H1 (cell line): ENCODE results near the gene FHIT. TPM values are rescaled to one million over a fixed set of nuclear protein-coding genes. Genes with fewer than 3 reads are reported as not detected.

Experiments used
- BACH1 ChIP-seq: IDR thresholded peaks from 2 replicates; pipeline ENCODE4 v1.6.1; 2012; ENCODE audit warnings: low read length, improper control_type of control experiment
- BRCA1 ChIP-seq: IDR thresholded peaks from 2 replicates; pipeline ENCODE4 v1.6.1; 2012; ENCODE audit warnings: low read depth, low read length, improper control_type of control experiment
- CEBPB ChIP-seq: IDR thresholded peaks from 2 replicates; pipeline ENCODE4 v1.6.1; 2012; ENCODE audit warnings: low read depth, low read length
- FOSL1 ChIP-seq: IDR thresholded peaks from 2 replicates; pipeline ENCODE4 v1.6.1; 2011; ENCODE audit warnings: mild to moderate bottlenecking, low read depth, low read length, moderate library complexity; ENCODE audit not compliant: insufficient read depth
- SIX5 ChIP-seq: IDR thresholded peaks from 2 replicates; pipeline ENCODE4 v1.6.1; 2011; ENCODE audit warnings: mild to moderate bottlenecking, low read depth, low read length
- polyA plus RNA-seq, 7 experiments: library from polyadenylated mRNA; depleted of rRNA in 3 of 7; stranded (reverse) in 5 of 7; unstranded in 2 of 7; fragments of >200 nt in 5 of 7; fragments of 200-250 nt in 2 of 7; gene quantifications; 1 replicate in 5 of 7; 2 replicates in 1 of 7; 4 replicates in 1 of 7; pipeline versions ENCODE4 v1.2.1 to v1.2.3, GENCODE V29; 2011 to 2013; ENCODE audit warnings: missing spikeins in 2 of 7, mixed read lengths in 2 of 7
- total RNA-seq: library from RNA; stranded (reverse); fragmentation: NEBNext Ultra II Directional; extraction: Animal tissue kit (Norgen Biotek cat#: 25700); gene quantifications from 2 replicates; pipeline ENCODE4 v1.2.1, GENCODE V29; 2021

The FHIT gene
- total and polyA plus RNA-seq, 2 of the 8 experiments (the other 6 are each of a cell fraction or from before 2014, with no cell fraction given), result 1.2 to 3.2 TPM

GRCh38 chr3:60844256-60844655 lies 407.0 kb downstream of the FHIT start (continued):
- TF ChIP-seq BRCA1 (no peak), CEBPB (no peak), FOSL1 (no peak), BACH1 (no peak), SIX5 (no peak)
